Activated naive CD4-positive, alpha-beta T cell (primary cell): ENCODE data around the gene CTNND2.

Experiments used
- DNase-seq, 4 experiments: peaks; one replicate each; lab custom pipeline; 2025; lab: John Stamatoyannopoulos, UW

The CTNND2 gene

DNA sequence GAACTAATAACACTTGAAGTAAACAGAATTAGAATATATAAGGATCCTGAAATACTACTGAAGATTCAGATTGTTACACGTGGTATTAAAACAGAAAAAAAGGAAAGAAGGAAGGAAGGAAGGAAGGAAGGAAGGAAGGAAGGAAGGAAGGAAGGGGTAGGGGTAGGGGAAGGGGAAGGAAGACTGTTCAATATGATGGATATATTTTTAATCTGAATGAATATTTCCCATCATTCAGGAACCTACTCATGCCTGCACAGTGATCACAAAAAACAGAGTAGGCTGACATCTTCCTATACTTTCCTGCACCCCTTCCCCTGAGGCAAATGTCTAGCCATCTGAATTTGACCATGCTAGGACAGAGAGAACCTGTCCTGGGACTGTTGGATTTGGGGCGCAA, 133.9 kb downstream of the CTNND2 start:
- no peak for DNase-seq

DNA sequence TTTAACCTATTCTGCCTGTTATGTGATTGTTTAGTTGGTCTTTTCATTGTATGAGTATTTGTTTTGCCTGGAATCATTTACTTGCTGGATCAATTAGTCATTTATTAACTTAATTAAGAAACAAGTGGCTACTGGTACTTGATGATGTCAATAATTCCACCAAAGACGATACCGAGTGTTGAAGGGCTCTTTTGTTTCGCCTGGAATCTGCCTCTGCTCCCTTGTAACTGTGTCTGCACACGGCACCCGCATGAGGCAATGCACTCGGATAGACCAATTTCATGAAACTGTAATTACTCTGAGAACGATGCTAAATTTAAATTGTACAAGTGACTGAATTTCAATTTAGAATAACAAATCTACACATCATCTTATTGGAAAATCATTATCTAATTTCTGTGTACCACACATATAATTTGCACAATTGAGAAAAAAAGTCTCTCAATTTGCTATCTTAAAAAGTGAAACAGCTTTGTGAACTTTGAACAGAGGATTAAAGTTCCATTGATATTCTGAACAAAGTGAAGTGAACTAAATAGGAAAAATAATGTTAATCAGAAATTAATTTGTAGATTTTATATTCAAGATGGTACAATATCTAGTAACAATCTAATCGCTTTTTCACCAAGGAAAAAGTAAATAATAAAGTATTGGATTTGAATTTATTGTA, 143.2 kb downstream of the CTNND2 start:
- DNase-seq: no peak

DNA sequence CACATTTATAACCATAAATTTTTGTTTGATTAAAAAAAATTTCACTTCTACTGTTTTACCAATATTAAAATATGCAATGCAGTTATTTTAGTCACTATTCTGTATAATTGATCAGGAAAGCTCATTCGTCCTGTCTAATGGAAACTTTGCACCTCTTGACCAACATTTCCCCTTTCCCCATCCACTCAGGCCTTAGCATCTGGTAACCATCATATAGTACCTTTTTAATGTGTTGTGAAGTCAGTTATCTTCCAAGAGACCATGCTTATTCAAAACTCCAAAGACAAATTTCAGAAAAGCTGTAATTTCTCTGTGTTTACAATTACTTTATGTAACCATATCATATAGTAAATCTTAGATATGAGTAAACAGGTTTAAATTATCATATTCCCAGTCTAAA, 145.9 kb downstream of the CTNND2 start:
- no peak for DNase-seq

DNA sequence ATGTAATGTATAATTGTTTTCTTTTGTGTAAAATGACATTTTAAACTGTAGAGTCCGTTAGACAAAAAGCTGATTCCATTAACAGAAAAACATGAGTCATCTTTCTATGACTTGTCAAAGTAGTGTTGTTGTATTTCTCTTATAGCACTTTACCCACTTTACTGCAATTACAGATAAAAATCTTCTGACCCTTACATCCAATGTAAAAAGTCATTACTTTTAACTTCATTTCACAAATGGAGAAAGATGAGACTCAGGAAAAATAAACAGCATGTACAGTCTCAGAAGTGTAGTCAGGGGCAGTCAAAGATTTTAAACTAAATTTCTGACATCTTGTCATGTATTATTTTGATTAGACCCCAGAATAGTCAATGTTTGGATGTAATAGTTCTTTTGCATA, 146.6 kb downstream of the CTNND2 start:
- no peak for DNase-seq

DNA sequence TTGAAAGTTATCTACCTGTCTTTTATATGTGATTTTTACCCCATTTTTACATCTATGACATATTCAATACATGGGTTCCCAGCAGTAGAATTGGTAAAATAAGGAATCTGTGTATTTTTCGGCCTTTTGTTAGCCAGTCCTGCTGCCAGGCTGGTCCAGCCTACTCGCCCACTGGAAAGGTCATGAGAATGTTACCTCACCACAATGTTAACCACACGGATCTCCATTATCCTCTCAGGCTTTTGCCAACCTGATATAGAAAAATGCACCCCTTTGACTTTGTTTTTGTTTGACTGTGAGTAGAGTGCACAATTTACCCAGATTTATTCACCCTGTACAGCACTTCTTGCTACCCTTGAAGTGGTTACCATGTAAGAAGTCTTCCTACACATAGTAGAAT, 167.2 kb downstream of the CTNND2 start:
- no peak for DNase-seq

DNA sequence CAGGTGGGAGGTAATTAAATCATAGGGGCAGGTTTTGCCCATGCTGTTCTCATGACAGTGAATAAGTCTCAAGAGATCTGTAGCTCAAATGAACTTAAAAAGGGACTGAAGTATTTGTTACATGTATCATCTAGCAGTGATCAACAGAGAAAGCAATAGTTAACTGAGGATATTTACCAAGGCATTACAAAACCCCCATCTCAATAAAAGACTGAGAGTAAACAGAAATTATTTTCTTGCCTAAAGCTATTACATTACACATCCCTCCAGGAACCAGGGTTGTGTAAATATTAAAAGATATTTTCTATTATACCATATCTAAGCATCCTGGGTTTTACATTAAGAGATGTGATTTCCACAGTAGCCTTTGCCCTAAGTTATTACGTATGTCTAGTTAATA, 169.9 kb downstream of the CTNND2 start:
- no peak for DNase-seq

DNA sequence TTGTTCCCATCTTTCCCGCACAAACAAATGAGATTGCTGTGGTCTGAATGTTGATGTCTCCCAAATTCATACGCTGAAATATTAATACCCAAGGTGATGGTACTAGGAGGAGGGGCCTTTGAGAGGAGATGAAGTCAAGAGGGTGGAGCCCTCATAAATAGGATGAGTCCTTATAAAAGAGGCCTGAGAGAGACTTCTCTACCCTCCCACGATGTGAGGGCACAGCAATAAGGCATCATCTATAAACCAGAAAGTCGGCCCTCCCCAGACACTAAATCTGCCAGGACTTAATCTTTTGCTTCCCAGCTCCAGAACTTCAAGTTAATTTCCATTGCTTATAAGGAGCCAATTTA, 170.4 kb downstream of the CTNND2 start:
- DNase-seq: no peak

DNA sequence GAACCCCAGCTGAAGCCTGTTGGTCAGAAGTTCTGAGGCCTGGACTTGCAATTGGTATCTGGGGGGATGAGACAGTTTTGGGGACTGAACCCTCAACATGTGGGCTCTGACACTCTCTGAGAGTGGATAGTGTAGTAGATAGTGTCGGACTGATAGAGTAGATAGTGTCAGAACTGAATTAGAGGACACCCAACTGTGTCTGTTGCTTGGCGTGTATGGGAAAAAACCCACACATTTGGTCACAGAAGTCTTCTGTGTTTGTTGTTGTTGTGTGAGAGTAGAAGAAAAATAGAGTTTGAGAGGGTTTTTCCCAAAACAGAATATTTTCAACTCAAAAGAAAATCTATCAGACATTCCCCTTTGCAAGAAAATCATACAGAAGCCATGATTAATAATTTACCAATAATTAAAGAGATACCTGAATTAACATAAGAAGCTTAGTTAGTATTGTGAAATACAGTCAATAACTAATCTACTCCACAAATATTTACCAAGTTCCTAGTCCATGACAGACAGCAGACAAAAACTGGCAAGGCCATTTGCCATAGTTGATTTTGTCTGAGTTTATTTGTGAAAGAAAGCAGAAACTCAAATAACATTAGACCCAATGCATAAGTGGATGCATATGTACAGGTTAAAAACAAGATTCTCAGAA, 170.9 kb downstream of the CTNND2 start:
- DNase-seq: no peak

DNA sequence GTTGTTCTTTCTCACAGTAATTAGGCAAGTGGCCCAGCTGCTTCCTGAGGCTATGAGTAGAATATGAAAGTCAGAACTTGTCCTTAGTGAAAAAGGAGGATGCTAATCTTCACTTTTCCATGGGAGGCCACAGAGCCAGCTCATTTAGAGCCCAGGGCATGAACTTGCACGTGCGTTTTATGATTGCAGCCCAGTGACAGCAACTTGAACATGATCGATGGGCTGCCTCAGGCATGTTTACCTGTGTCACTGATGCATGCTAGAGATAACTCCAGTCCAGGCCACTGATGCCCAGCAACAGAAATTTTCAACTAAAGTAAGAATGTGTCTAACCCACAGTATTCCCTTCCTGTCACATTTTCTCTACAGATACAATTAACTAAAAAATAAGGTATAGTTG, 179.3 kb downstream of the CTNND2 start:
- DNase-seq: no peak

DNA sequence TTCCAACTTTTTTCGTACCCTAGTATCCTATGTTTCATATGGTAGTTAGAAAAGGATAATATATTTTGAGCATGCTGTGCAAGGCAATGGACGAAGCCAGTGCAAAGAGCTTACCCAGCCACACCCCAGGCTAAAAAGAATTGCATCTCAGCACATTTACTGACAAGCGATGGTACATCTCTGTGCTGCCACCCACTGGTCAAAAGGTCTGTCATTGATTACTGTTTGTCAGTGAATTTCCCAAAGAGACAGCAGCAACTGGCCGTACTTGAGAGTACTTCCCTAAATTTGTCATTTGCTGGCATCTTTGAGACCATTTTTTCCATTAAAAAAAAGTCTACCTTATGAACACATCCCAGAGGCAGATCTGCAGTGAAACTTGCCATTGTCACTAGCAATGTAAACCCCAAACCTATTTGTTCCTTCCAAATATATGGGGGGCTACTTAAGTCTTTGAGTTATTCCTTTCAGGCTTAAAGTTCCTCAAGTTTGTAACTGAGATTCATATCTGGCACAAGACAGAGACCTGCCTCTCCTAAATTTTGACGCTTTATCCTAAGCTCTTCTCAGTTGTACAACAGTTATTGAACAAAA, 184.3 kb downstream of the CTNND2 start:
- DNase-seq: no peak

DNA sequence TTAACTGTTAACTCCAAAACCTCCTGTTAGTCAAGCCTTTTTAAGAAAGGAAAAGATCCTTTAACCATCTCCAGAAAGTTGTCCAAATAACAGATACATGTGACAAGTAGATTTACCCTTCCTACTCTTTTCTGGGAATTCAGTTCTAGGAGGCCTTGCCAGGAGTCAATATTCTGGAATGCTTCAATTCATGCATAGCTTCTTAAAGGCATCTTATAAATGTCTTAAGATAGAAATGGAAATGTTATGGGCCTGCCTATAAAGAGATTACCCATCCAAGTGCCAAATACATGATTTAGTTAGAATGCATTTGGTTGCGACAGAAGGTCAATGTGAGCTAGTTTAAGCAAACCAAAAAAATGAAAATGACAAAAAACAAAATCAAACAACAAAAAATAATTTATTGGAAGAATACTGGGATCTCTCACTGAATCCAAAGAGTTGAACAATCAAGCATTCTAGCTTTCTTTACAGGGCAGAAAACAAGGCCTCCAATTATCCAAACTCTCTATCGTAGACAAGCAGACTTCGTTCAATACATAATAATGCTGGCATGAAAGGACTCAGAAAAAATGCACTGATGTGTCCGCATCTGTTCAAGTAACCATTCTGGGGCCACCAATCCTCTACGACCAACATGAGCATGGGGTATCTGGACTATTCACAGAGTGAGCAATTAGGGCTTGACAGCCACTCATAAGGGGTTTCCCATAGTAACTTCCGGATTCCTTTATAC, 188.6 kb downstream of the CTNND2 start:
- no peak for DNase-seq

DNA sequence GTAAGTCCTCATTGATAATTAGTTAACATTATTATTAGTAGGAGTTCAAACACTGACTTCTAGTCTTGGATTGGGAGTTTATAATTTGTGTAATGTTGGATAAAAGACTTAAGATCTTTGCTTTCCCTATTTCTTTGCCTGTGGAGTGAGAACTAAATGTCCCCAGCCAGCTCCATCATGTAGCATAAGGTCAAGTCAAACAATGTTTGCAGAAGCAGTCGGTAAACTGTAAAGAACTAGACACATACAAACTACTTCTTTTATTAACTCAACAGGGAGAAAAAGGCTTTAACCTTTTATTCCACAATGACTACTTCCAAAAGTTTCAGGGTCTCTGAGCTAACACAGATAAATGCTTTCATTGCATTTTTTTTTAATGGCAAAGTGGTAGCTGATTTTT, 192.3 kb downstream of the CTNND2 start:
- no peak for DNase-seq

DNA sequence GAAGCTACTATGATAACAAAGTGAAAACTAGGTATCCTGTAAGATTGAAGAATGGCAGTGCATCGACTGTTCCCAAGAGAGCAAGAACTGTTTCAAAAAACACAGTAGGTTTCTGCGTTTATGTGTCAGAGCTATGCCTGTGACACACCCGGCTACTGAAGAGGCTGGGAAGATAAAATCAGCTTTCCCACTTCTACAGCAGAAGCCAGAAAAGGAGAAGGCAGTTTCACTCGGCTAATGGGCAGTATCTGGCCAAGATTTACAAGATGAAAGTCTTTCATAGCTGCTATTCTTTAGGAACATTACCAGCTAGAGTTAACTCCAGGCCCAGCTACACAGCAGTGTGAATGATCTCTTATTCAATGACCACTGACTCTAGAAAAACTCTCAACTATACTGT, 195.2 kb downstream of the CTNND2 start:
- no peak for DNase-seq

DNA sequence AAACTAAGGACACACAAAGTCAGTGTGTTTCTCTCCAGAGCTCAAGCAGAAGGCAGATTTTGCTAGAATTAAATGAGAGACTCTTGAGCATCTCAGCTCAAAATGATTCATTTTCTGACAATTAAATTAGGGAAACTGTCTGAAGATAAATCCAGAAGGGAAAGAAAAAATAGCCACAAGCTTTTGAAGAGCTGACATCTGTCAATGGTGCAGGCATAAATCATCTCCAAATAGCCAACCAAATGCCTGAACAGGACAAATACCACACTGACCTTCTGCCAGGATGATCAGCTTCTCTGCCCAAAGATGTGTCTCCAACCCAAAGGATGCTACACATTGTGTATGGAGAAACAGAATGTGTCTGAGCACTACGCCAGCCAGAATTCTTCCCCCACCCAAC, 199.3 kb downstream of the CTNND2 start:
- no peak for DNase-seq

DNA sequence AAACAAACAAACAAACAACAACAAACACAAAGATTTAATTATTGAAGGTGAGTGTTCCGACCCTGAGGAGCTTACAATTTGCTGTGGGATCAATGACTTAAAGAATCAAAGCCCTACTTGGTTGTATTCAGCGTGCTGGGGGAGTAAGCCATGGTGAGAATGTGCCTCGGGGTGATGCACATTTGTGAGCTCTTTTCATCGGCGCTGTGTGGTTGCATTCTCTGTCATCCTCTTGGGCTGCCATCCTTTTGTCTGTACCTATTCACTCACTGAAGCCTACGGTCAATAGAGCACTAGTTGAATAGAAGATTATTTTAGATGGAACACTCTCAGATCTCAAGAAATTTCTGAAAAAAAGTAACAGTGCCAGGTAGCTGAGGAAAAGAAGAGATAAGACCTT, 203.9 kb downstream of the CTNND2 start:
- no peak for DNase-seq

DNA sequence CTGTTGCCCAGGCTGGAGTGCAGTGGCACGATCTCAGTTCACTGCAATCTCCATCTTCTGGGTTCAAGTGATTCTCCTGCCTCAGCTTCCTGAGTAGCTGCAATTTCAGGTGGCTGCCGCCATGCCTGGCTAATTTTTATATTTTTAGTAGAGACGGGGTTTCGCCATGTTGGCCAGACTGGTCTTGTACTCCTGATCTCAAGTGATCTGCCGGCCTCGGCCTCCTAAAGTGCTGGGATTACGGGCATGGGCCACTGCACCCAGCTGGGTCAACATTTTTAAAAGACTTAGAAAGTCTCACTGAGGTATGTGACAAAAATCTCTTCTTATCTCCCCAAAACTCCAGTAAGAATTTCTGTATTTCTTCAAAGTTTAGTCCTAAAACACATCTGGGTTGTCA, 211.6 kb downstream of the CTNND2 start:
- DNase-seq: no peak

DNA sequence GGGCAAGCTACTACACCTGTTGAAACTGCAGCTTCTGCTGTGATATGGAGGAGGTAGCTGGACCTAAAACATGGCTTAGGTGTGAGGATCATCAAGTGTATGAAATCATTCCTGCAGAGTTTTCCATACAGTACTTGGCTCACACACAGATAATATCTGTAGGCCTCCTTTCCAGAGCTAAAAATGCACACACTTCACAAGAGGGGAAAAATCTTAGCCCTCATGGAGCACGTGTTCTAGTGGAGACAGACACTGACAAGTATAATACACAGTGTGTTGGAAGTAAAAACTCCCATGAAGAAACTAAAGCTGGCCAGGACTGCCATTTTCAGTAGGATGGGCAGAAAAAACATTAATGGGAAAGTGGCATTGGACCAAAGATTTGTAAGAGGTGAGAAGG, 216.7 kb downstream of the CTNND2 start:
- no peak for DNase-seq

DNA sequence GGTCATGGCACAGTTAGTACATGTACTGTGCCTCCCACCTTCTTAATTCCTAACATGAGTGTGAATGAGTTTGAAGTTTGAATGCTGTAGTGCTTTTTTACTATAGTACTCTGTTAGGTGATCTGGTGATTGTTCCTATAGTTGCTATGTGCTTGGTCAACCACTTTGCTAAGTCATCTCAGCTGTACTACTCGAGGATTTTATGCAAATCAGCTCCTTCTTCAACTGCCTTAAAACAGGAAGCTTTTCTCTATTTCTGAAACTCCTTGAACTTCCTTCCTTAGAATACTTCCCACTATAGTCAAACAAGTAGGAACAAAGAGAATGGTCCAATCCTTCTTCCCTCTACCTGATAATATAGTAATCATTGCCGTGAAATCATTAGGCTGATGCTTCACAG, 219.6 kb downstream of the CTNND2 start:
- DNase-seq: no peak

DNA sequence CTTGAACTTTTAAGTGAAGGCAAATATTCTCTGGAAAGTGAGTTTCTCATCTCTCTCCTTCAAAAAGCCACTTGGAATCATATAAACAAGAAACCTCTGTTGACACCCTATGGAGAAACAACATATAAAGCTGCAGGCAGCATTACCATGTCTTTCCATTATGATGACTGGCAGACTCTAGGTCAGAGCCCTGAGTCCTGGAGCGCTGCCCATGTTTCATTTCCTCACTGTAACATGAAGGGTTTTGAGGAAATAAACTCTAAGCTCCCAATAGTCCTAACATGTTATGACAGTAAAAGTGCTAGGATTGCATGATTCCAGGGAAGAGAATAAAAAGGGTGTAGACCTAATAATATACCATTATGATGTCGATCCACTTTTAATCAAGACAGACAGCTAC, 220.6 kb downstream of the CTNND2 start:
- no peak for DNase-seq

DNA sequence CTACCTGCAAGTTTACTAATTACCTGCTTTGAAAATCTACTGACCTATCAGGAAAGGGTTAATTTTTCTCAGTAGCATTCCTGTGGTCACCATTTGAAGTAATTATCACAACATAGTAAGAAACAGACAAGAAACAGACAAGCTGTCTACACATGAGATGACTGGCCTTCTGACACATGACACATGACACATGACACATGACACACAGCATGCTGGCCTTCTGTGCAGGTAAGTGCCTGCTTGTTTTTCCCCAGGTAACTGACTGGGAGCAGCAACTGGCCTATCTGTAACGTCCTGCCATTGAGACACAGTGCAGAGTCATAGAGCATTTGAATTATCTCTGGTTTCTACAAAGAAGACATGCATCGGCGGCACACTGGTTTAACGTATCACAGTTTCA, 222.4 kb downstream of the CTNND2 start:
- no peak for DNase-seq

DNA sequence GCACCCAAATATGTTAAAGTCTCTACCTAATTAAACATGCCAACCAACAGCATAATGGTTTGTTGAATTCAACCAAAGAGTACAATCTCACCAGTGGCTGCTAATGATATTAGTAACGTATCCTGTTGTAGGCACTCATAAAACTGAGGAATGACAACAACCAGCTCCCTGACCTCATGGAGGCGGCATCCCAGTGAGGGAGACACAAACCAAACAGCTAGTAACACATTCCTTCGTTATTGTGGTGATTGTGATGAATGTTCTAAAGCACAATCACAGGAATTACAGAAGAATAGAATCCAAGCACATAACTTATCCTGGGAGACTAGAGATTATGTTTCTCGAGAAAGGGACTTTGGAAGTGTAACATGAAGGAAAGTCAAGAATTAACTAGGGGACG, 224.6 kb downstream of the CTNND2 start:
- DNase-seq: no peak

DNA sequence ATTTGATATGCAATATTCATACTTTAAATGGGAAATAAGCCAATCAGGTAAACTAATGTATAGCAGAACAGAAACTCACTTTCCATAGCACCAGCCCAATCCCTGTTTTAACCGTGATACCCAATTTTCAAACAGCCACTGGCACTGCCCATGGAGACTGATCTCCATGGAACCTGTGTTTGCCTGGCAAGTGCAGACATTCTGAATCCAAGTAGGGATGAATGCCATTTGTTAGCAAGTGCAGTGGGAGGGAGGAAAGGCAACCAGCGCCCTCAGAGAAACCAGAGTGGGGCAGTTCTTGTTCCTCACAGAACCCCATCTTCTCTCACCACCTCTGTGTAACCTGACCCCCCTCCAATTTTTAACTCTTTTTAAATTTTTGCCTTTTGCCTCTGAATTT, 229.1 kb downstream of the CTNND2 start:
- DNase-seq: no peak

DNA sequence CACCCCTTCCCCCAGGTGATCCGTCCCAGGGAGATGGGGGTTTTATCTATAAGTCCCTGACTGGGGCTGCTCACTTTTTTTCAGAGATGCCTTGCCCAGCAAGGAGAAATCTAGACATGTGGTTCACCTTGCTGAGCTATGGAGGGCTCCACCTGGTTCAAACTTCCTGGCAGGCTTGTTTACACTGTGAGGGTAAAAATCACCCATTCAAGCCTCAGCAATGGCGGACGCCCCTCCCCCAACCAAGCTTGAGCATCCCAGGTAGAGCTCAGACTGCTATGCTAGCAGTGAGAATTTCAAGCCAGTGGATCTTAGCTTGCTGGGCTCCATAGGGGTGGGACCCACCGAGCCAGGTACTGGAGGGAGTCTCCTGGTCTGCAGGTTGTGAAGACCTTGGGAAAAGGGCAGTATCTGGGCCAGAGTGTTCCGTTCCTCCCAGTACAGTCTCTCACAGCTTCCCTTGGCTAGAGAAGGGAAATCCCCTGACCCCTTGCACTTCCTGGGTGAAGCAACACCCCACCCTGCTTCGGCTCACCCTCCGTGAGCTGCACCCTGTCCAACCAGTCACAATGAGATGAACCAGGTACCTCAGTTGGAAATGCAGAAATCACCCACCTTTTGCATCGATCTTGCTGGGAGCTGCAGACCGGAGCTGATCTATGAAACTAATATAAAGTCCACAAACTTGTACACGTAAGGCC, 231.7 kb downstream of the CTNND2 start:
- no peak for DNase-seq
